Measurements from ENCODE around the gene ZNF80. TPM values are rescaled to one million over a fixed set of nuclear protein-coding genes. Genes with fewer than 3 reads are reported as not detected.
"Not testable (repeated sequence)": the region's sequence is repeated elsewhere in the genome, so short reads cannot be mapped to it uniquely, and the experiment has no call there.

ZNF80 gene
- not detected for total RNA-seq (ENCODE audit: unreplicated experiment)
- long read RNA-seq: 0 reads

DNA sequence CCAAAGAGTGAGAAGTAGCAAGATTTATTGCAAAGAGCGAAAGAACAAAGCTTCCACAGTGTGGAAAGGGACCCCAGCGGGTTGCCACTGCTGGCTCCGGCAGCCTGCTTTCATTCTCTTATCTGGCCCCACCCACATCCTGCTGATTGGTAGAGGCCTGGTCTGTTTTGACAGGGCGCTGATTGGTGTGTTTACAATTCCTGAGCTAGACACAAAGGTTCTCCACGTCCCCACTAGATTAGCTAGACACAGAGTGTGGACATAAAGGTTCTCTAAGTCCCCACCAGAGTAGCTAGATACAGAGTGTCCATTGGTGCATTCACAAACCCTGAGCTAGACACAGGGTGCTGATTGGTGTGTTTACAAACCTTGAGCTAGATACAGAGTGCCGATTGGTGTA is at the start of gene ZNF80:
ZNF80 (minus strand) TSS at position 101 of the 400 bp plus-strand sequence. CDS start 504 bp downstream, outside the sequence.
- not testable (repeated sequence) for H3K4me3 Mint-ChIP-seq (ENCODE audit: unreplicated experiment); H3K27ac Mint-ChIP-seq (ENCODE audit: unreplicated experiment); H3K9me3 Mint-ChIP-seq (ENCODE audit: unreplicated experiment); H3K27me3 Mint-ChIP-seq (ENCODE audit: unreplicated experiment); H3K36me3 Mint-ChIP-seq (ENCODE audit: unreplicated experiment); DNase-seq
- H3K4me1 Mint-ChIP-seq (ENCODE audit: low read depth, unreplicated experiment): peaks cover 14% of the 10 kb centered on the region

- no peak overlapping the region for H3K4me3 Mint-ChIP-seq (ENCODE audit: unreplicated experiment)
- H3K4me1 Mint-ChIP-seq (ENCODE audit: low read depth, unreplicated experiment): no peaks in the 10 kb centered on the region
- H3K27ac Mint-ChIP-seq (ENCODE audit: unreplicated experiment): no peak overlapping the region
- no peaks in the 10 kb centered on the region for H3K36me3 Mint-ChIP-seq (ENCODE audit: unreplicated experiment)
- DNase-seq: no peak
- TF ChIP-seq, protein P1, sequence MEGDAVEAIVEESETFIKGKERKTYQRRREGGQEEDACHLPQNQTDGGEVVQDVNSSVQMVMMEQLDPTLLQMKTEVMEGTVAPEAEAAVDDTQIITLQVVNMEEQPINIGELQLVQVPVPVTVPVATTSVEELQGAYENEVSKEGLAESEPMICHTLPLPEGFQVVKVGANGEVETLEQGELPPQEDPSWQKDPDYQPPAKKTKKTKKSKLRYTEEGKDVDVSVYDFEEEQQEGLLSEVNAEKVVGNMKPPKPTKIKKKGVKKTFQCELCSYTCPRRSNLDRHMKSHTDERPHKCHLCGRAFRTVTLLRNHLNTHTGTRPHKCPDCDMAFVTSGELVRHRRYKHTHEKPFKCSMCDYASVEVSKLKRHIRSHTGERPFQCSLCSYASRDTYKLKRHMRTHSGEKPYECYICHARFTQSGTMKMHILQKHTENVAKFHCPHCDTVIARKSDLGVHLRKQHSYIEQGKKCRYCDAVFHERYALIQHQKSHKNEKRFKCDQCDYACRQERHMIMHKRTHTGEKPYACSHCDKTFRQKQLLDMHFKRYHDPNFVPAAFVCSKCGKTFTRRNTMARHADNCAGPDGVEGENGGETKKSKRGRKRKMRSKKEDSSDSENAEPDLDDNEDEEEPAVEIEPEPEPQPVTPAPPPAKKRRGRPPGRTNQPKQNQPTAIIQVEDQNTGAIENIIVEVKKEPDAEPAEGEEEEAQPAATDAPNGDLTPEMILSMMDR (IDR thresholded peaks at IDR 0.05; ENCODE audit: partially characterized antibody, unreplicated experiment): no peak
- H3K27me3 Mint-ChIP-seq (ENCODE audit: unreplicated experiment): no peaks in the 10 kb centered on the region
- H3K9me3 Mint-ChIP-seq (ENCODE audit: unreplicated experiment): peaks cover 6% of the 10 kb centered on the region
These were observed 48.9 kb upstream of the ZNF80 start for GRCh38 chr3:114286266-114286665.

GRCh38 chr3:114285648-114286230 is 48.4 kb upstream of the ZNF80 start:
- Mint-ChIP-seq H3K27me3 (ENCODE audit: unreplicated experiment) (no peaks in the 10 kb centered on the region), H3K9me3 (ENCODE audit: unreplicated experiment) (peaks cover 6% of the 10 kb centered on the region), H3K4me3 (ENCODE audit: unreplicated experiment) (no peak overlapping the region), H3K36me3 (ENCODE audit: unreplicated experiment) (no peaks in the 10 kb centered on the region), H3K27ac (ENCODE audit: unreplicated experiment) (no peak overlapping the region), H3K4me1 (ENCODE audit: low read depth, unreplicated experiment) (no peaks in the 10 kb centered on the region)
- no peak for DNase-seq
- TF ChIP-seq, protein P1 (IDR thresholded peaks at IDR 0.05; ENCODE audit: partially characterized antibody, unreplicated experiment): no peak

- Mint-ChIP-seq H3K9me3 (ENCODE audit: unreplicated experiment) (peaks cover 3% of the 10 kb centered on the region), H3K27ac (ENCODE audit: unreplicated experiment) (no peak overlapping the region), H3K4me3 (ENCODE audit: unreplicated experiment) (no peak overlapping the region), H3K4me1 (ENCODE audit: low read depth, unreplicated experiment) (no peaks in the 10 kb centered on the region), H3K27me3 (ENCODE audit: unreplicated experiment) (no peaks in the 10 kb centered on the region), H3K36me3 (ENCODE audit: unreplicated experiment) (no peaks in the 10 kb centered on the region)
- no peak for DNase-seq
- TF ChIP-seq, protein P1 (IDR thresholded peaks at IDR 0.05; ENCODE audit: partially characterized antibody, unreplicated experiment): no peak
These were observed 47.3 kb upstream of the ZNF80 start for GRCh38 chr3:114284644-114285043.

DNA sequence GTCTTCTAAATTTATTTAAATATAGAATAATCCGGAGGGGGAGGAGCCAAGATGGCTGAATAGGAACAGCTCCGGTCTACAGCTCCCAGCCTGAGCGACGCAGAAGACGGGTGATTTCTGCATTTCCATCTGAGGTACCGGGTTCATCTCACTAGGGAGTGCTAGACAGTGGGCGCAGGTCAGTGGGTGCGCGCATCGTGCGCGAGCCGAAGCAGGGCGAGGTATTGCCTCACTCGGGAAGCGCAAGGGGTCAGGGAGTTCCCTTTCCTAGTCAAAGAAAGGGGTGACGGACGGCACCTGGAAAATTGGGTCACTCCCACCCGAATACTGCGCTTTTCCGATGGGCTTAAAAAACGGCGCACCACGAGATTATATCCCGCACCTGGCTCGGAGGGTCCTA is 39.5 kb upstream of the ZNF80 start:
- not testable (repeated sequence) for H3K27me3 Mint-ChIP-seq (ENCODE audit: unreplicated experiment); DNase-seq; H3K4me1 Mint-ChIP-seq (ENCODE audit: low read depth, unreplicated experiment); H3K9me3 Mint-ChIP-seq (ENCODE audit: unreplicated experiment); H3K36me3 Mint-ChIP-seq (ENCODE audit: unreplicated experiment); H3K27ac Mint-ChIP-seq (ENCODE audit: unreplicated experiment); H3K4me3 Mint-ChIP-seq (ENCODE audit: unreplicated experiment)

- H3K9me3 Mint-ChIP-seq (ENCODE audit: unreplicated experiment): peaks cover 1% of the 10 kb centered on the region
- H3K4me3 Mint-ChIP-seq (ENCODE audit: unreplicated experiment): no peak overlapping the region
- H3K4me1 Mint-ChIP-seq (ENCODE audit: low read depth, unreplicated experiment): no peaks in the 10 kb centered on the region
- no peaks in the 10 kb centered on the region for H3K27me3 Mint-ChIP-seq (ENCODE audit: unreplicated experiment)
- TF ChIP-seq, protein P1 (IDR thresholded peaks at IDR 0.05; ENCODE audit: partially characterized antibody, unreplicated experiment): no peak
- DNase-seq: no peak
- no peak overlapping the region for H3K27ac Mint-ChIP-seq (ENCODE audit: unreplicated experiment)
- H3K36me3 Mint-ChIP-seq (ENCODE audit: unreplicated experiment): peaks cover 9% of the 10 kb centered on the region
These were observed 37.6 kb upstream of the ZNF80 start for GRCh38 chr3:114274929-114275328.

All from glutamatergic neuron (in vitro differentiated cells).